HEK293 (cell line): ENCODE measurements around the gene AQP3.

Experiments used
- CTCF ChIP-seq: fragments of 450-650 bp; formaldehyde crosslinking; IDR thresholded peaks from 2 replicates; pipeline ENCODE4 v1.5.1; 2016; ENCODE audit warnings: missing biosample characterization, missing genetic modification characterization
- IKZF3 ChIP-seq: fragments of 450-650 bp; IDR thresholded peaks from 2 replicates; pipeline ENCODE4 v1.5.0; 2018; ENCODE audit warnings: missing biosample characterization, mild to moderate bottlenecking, missing genetic modification characterization, moderate library complexity
- KLF1 ChIP-seq: fragments of 450-650 bp; formaldehyde crosslinking; IDR thresholded peaks from 2 replicates; pipeline ENCODE4 v1.5.1; 2016; ENCODE audit warnings: missing biosample characterization, missing genetic modification characterization
- MZF1 ChIP-seq: fragments of 450-650 bp; formaldehyde crosslinking; IDR thresholded peaks from 2 replicates; pipeline ENCODE4 v1.5.1; 2017; ENCODE audit warnings: missing biosample characterization, missing genetic modification characterization, borderline replicate concordance
- ZBTB21 ChIP-seq: fragments of 450-650 bp; formaldehyde crosslinking; IDR thresholded peaks from 2 replicates; pipeline ENCODE4 v1.5.1; 2017; ENCODE audit warnings: missing biosample characterization, missing genetic modification characterization
- TF ChIP-seq, protein P1 (sequence below): fragments of 450-650 bp; IDR thresholded peaks from 2 replicates; pipeline ENCODE4 v1.5.1; 2018; ENCODE audit warnings: missing biosample characterization, mild to moderate bottlenecking, missing genetic modification characterization

DNA sequence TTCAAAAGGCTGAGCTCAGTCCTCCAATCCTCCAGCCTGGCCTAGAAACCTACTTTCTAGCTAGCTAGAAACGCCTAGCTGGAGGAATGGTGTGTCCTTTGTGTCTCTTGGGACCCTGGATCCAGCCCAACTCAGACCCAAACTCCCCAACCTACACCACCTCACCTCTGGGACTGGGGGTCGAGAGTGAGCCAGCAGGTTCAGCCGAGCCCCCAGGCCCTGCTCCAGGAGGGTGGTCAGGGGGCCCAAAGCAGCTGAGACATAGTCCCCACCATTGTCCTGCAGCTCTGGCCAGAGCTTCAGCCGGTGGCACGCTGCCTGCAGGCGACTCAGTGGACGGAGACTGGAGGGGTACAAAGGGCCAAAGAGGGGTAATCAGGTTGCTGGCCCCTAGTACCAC is 20.1 kb upstream of the AQP3 start:
- TF ChIP-seq, protein P1, sequence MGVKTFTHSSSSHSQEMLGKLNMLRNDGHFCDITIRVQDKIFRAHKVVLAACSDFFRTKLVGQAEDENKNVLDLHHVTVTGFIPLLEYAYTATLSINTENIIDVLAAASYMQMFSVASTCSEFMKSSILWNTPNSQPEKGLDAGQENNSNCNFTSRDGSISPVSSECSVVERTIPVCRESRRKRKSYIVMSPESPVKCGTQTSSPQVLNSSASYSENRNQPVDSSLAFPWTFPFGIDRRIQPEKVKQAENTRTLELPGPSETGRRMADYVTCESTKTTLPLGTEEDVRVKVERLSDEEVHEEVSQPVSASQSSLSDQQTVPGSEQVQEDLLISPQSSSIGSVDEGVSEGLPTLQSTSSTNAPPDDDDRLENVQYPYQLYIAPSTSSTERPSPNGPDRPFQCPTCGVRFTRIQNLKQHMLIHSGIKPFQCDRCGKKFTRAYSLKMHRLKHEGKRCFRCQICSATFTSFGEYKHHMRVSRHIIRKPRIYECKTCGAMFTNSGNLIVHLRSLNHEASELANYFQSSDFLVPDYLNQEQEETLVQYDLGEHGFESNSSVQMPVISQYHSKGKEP (tag by site-specific recombination), result no peak
- TF ChIP-seq CTCF (tag by site-specific recombination), result no peak
- no peak for TF ChIP-seq MZF1 (tag by site-specific recombination)
- no peak for TF ChIP-seq KLF1 (tag by site-specific recombination)
- no peak for TF ChIP-seq ZBTB21 (tag by site-specific recombination)
- no peak for TF ChIP-seq IKZF3 (tag by site-specific recombination)
